Liver (tissue), 9 donors: ENCODE measurements around the gene TMEM114. TPM values are rescaled to one million over a fixed set of nuclear protein-coding genes. Genes with fewer than 3 reads are reported as not detected.

Experiments used
- DNase-seq: peaks from one replicate; pipeline ENCODE4 v3.0.0-alpha.2; 2017; ENCODE audit warnings: low spot score
- H3K27ac ChIP-seq, 2 donors: one replicate each; pipeline ENCODE4 v1.7.0; 2013; ENCODE audit warnings: inconsistent platforms in 2 of 2, low read length in 2 of 2, control low read depth in 1 of 2, low read depth in 1 of 2, mild to moderate bottlenecking in 1 of 2
- H3K27me3 ChIP-seq, 4 donors: one replicate each; pipeline versions ENCODE4 v1.6.1 to v1.7.0; 2013; ENCODE audit warnings: low read length in 3 of 4, inconsistent platforms in 1 of 4, mild to moderate bottlenecking in 1 of 4, moderate library complexity in 1 of 4; ENCODE audit not compliant: control insufficient read depth in 4 of 4, insufficient read depth in 4 of 4
- H3K36me3 ChIP-seq, 4 donors: one replicate each; pipeline versions ENCODE4 v1.6.1 to v1.7.0; 2013; ENCODE audit warnings: low read length in 3 of 4, mild to moderate bottlenecking in 3 of 4, low read depth in 1 of 4, moderate library complexity in 1 of 4; ENCODE audit not compliant: control insufficient read depth in 4 of 4, insufficient read depth in 3 of 4
- H3K4me1 ChIP-seq, 4 donors: one replicate each; pipeline versions ENCODE4 v1.6.1 to v1.7.0; 2013; ENCODE audit warnings: low read length in 3 of 4, mild to moderate bottlenecking in 3 of 4, moderate library complexity in 1 of 4; ENCODE audit not compliant: control insufficient read depth in 4 of 4, insufficient read depth in 4 of 4
- H3K4me3 ChIP-seq, 3 donors: one replicate each; pipeline versions ENCODE4 v1.6.1 to v1.7.0; 2013; ENCODE audit warnings: low read length in 3 of 3, control low read depth in 1 of 3, low read depth in 1 of 3, mild to moderate bottlenecking in 1 of 3
- H3K9ac ChIP-seq, 2 donors: one replicate each; pipeline ENCODE4 v1.7.0; 2013; ENCODE audit warnings: low read length in 2 of 2, mild to moderate bottlenecking in 2 of 2, moderate library complexity in 2 of 2, control low read depth in 1 of 2, low read depth in 1 of 2
- H3K9me3 ChIP-seq, 4 donors: one replicate each; pipeline versions ENCODE4 v1.6.1 to v1.7.0; 2013; ENCODE audit warnings: low read length in 3 of 4; ENCODE audit not compliant: control insufficient read depth in 4 of 4
- EGR1 ChIP-seq, 2 donors: IDR thresholded peaks; 2 replicates each; pipeline ENCODE4 v1.6.1; 2016 to 2018; ENCODE audit warnings: antibody characterized with exemption in 2 of 2, low read depth in 2 of 2
- FOXA1 ChIP-seq: IDR thresholded peaks from 2 replicates; pipeline ENCODE4 v1.6.1; 2016; ENCODE audit warnings: antibody characterized with exemption
- FOXA2 ChIP-seq: IDR thresholded peaks from 2 replicates; pipeline ENCODE4 v1.6.1; 2016; ENCODE audit warnings: antibody characterized with exemption
- GABPA ChIP-seq, 2 donors: IDR thresholded peaks in 1 of 2; conservative IDR thresholded peaks in 1 of 2; 2 replicates each; pipeline ENCODE4 v1.6.1; 2016; ENCODE audit warnings: antibody characterized with exemption in 2 of 2, mild to moderate bottlenecking in 1 of 2, moderate library complexity in 1 of 2
- HNF4G ChIP-seq: IDR thresholded peaks from 2 replicates; pipeline ENCODE4 v1.6.1; 2016; ENCODE audit warnings: antibody characterized with exemption
- JUND ChIP-seq, 2 donors: IDR thresholded peaks; 2 replicates each; pipeline ENCODE4 v1.6.1; 2016; ENCODE audit warnings: antibody characterized with exemption in 2 of 2
- NR2F2 ChIP-seq: IDR thresholded peaks from 2 replicates; pipeline ENCODE4 v1.6.1; 2016; ENCODE audit warnings: antibody characterized with exemption
- RAD21 ChIP-seq, 2 donors: IDR thresholded peaks; 2 replicates each; pipeline ENCODE4 v1.6.1; 2016; ENCODE audit warnings: antibody characterized with exemption in 2 of 2, mild to moderate bottlenecking in 2 of 2
- RXRA ChIP-seq, 2 donors: IDR thresholded peaks; 2 replicates each; pipeline ENCODE4 v1.6.1; 2017 to 2018; ENCODE audit warnings: antibody characterized with exemption in 2 of 2, mild to moderate bottlenecking in 1 of 2
- SP1 ChIP-seq: IDR thresholded peaks from 2 replicates; pipeline ENCODE4 v1.6.1; 2018; ENCODE audit warnings: antibody characterized with exemption, mild to moderate bottlenecking
- TAF1 ChIP-seq: conservative IDR thresholded peaks from 2 replicates; pipeline ENCODE4 v1.6.1; 2016; ENCODE audit warnings: antibody characterized with exemption, mild to moderate bottlenecking
- YY1 ChIP-seq: IDR thresholded peaks from 2 replicates; pipeline ENCODE4 v1.6.1; 2016; ENCODE audit warnings: antibody characterized with exemption, mild to moderate bottlenecking
- WGBS: extraction: QIAGEN DNeasy Blood & Tissue Kit; methylation state at CpG from one replicate; pipeline ENCODE4 v1.1.7; 2013; 5-methylcytosine and 5-hydroxymethylcytosine counted together
- polyA plus RNA-seq, 2 donors: library from polyadenylated mRNA; stranded (reverse) in 1 of 2; unstranded in 1 of 2; fragments of 200-250 nt in 1 of 2; fragments of >200 nt in 1 of 2; fragmentation: Nextera tagmentation in 1 of 2; extraction: Ambion mirVana in 1 of 2; gene quantifications; one replicate each; pipeline versions ENCODE4 v1.2.1 to v1.2.3, GENCODE V29; 2013 to 2015
- total RNA-seq, 2 donors: library from RNA; depleted of rRNA; stranded (reverse); fragments of >200 nt; gene quantifications; one replicate each; pipeline ENCODE4 v1.2.3, GENCODE V29; 2014
- TF ChIP-seq, protein P1 (sequence below): IDR thresholded peaks from 2 replicates; pipeline ENCODE4 v1.6.1; 2016; ENCODE audit warnings: antibody characterized with exemption
- TF ChIP-seq, protein P2 (sequence below): fragments of 150-350 bp; IDR thresholded peaks from 2 replicates; pipeline ENCODE4 v1.5.1; 2017; ENCODE audit warnings: improper control_type of control experiment, low read depth, low read length; ENCODE audit not compliant: missing input control
- TF ChIP-seq, protein P3 (sequence below): IDR thresholded peaks from 2 replicates; pipeline ENCODE4 v1.6.1; 2016; ENCODE audit warnings: antibody characterized with exemption
- TF ChIP-seq, protein P4 (sequence below): IDR thresholded peaks from 2 replicates; pipeline ENCODE4 v1.6.1; 2016; ENCODE audit warnings: antibody characterized with exemption
- TF ChIP-seq, protein P5 (sequence below): IDR thresholded peaks from 2 replicates; pipeline ENCODE4 v1.6.1; 2016; ENCODE audit warnings: antibody characterized with exemption, mild to moderate bottlenecking
- donor health status: healthy.
- donor health status: healthy.
- donor health status: healthy.
- donor health status: healthy.
- donor health status: healthy.

The TMEM114 gene
- total and polyA plus RNA-seq, 4 donors = not detected

DNA sequence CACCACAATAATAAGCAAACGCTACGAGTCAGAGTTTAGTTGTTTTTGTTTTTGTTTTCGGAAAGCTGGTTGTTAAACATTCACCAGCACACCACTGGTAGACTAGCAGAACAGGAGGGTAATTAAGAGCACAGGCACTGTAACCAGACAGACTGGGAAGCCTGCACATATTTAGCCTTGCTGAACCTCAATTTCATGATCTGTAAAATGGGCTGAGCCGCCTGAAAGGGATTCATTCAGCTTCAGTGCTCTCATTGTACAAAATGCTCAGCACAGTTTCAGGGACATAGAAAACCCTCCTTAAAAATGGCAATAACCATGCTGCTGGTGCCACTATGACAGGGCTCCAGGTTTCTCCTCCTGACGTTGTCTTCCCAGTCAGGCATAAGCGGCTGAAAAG is 66.4 kb downstream of the TMEM114 start:
- no peak overlapping the region for H3K27ac ChIP-seq
- H3K4me3 ChIP-seq = no peak overlapping the region
- peaks cover 0 to 2% (median 0%) of the 10 kb centered on the region in 4 donors for H3K27me3 ChIP-seq
- DNase-seq = no peak
- no peaks in the 10 kb centered on the region for H3K36me3 ChIP-seq
- H3K9ac ChIP-seq = no peak overlapping the region
- no peaks in the 10 kb centered on the region for H3K9me3 ChIP-seq
- TF ChIP-seq FOXA1 = no peak
- no peak for TF ChIP-seq RAD21 (IDR thresholded peaks at IDR 0.05)
- TF ChIP-seq, protein P1, sequence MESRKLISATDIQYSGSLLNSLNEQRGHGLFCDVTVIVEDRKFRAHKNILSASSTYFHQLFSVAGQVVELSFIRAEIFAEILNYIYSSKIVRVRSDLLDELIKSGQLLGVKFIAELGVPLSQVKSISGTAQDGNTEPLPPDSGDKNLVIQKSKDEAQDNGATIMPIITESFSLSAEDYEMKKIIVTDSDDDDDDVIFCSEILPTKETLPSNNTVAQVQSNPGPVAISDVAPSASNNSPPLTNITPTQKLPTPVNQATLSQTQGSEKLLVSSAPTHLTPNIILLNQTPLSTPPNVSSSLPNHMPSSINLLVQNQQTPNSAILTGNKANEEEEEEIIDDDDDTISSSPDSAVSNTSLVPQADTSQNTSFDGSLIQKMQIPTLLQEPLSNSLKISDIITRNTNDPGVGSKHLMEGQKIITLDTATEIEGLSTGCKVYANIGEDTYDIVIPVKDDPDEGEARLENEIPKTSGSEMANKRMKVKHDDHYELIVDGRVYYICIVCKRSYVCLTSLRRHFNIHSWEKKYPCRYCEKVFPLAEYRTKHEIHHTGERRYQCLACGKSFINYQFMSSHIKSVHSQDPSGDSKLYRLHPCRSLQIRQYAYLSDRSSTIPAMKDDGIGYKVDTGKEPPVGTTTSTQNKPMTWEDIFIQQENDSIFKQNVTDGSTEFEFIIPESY = no peak
- TF ChIP-seq YY1 = no peak
- no peak for TF ChIP-seq GABPA (IDR thresholded peaks at IDR 0.05 in 1 of 2, conservative IDR thresholded peaks at IDR 0.05 in 1 of 2)
- TF ChIP-seq, protein P2, sequence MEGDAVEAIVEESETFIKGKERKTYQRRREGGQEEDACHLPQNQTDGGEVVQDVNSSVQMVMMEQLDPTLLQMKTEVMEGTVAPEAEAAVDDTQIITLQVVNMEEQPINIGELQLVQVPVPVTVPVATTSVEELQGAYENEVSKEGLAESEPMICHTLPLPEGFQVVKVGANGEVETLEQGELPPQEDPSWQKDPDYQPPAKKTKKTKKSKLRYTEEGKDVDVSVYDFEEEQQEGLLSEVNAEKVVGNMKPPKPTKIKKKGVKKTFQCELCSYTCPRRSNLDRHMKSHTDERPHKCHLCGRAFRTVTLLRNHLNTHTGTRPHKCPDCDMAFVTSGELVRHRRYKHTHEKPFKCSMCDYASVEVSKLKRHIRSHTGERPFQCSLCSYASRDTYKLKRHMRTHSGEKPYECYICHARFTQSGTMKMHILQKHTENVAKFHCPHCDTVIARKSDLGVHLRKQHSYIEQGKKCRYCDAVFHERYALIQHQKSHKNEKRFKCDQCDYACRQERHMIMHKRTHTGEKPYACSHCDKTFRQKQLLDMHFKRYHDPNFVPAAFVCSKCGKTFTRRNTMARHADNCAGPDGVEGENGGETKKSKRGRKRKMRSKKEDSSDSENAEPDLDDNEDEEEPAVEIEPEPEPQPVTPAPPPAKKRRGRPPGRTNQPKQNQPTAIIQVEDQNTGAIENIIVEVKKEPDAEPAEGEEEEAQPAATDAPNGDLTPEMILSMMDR = no peak
- no peak for TF ChIP-seq EGR1 (IDR thresholded peaks at IDR 0.05; ENCODE audit: low read depth in 2 of 2)
- TF ChIP-seq, protein P3, sequence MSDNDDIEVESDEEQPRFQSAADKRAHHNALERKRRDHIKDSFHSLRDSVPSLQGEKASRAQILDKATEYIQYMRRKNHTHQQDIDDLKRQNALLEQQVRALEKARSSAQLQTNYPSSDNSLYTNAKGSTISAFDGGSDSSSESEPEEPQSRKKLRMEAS = no peak
- TF ChIP-seq TAF1 = no peak
- TF ChIP-seq, protein P4, sequence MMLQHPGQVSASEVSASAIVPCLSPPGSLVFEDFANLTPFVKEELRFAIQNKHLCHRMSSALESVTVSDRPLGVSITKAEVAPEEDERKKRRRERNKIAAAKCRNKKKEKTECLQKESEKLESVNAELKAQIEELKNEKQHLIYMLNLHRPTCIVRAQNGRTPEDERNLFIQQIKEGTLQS = no peak
- TF ChIP-seq RXRA (IDR thresholded peaks at IDR 0.05) = no peak
- no peak for TF ChIP-seq SP1
- no peak for TF ChIP-seq JUND (IDR thresholded peaks at IDR 0.05)
- TF ChIP-seq FOXA2 = no peak
- no peak for TF ChIP-seq HNF4G
- TF ChIP-seq, protein P5, sequence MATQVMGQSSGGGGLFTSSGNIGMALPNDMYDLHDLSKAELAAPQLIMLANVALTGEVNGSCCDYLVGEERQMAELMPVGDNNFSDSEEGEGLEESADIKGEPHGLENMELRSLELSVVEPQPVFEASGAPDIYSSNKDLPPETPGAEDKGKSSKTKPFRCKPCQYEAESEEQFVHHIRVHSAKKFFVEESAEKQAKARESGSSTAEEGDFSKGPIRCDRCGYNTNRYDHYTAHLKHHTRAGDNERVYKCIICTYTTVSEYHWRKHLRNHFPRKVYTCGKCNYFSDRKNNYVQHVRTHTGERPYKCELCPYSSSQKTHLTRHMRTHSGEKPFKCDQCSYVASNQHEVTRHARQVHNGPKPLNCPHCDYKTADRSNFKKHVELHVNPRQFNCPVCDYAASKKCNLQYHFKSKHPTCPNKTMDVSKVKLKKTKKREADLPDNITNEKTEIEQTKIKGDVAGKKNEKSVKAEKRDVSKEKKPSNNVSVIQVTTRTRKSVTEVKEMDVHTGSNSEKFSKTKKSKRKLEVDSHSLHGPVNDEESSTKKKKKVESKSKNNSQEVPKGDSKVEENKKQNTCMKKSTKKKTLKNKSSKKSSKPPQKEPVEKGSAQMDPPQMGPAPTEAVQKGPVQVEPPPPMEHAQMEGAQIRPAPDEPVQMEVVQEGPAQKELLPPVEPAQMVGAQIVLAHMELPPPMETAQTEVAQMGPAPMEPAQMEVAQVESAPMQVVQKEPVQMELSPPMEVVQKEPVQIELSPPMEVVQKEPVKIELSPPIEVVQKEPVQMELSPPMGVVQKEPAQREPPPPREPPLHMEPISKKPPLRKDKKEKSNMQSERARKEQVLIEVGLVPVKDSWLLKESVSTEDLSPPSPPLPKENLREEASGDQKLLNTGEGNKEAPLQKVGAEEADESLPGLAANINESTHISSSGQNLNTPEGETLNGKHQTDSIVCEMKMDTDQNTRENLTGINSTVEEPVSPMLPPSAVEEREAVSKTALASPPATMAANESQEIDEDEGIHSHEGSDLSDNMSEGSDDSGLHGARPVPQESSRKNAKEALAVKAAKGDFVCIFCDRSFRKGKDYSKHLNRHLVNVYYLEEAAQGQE = no peak
- TF ChIP-seq NR2F2 = no peak
- H3K4me1 ChIP-seq = no peaks in the 10 kb centered on the region
- 85% methylated on average over 6 of the region's 6 CpGs for WGBS

DNA sequence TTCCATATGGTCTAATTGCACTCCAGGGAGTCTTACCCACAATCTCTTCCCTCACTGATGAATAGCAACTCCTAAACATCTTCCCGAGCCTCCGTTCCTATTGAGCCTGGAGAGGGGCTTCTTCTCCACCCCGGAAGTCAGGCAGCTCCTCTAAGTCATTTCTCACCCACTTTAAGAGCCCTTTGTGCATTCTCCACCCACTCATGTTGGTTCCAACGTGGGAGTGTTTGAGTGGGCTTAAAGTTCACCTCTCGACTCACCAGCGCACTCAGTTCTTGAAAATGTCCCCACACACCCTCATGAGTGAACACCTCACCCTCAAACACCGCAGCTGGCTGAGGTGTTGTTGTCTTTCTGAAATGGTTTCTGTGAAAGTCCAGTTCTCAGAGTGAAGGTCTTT is 67.6 kb downstream of the TMEM114 start:
- TF ChIP-seq, protein P2 = no peak
- TF ChIP-seq RXRA (IDR thresholded peaks at IDR 0.05) = no peak
- Histone ChIP-seq H3K4me1 (no peaks in the 10 kb centered on the region), H3K36me3 (no peaks in the 10 kb centered on the region), H3K9me3 (no peaks in the 10 kb centered on the region), H3K27ac (no peak overlapping the region), H3K27me3 (peaks cover 0 to 2% (median 0%) of the 10 kb centered on the region in 4 donors), H3K9ac (no peak overlapping the region), H3K4me3 (no peak overlapping the region)
- DNase-seq = no peak
- 69% methylated on average over 7 of the region's 7 CpGs for WGBS
